H1 (cell line): Measurements from ENCODE around the gene RASAL2. TPM values are rescaled to one million over a fixed set of nuclear protein-coding genes. Genes with fewer than 3 reads are reported as not detected.

Experiments used
- EZH2 ChIP-seq: fragments of 200-600 bp; sonication (generic); IDR thresholded peaks from 2 replicates; pipeline ENCODE4 v1.7.1; 2012; ENCODE audit warnings: low read depth, mild to moderate bottlenecking, moderate library complexity, low read length, inconsistent platforms; ENCODE audit not compliant: severe bottlenecking
- HDAC2 ChIP-seq, 2 experiments: fragments of 300-600 bp in 1 of 2; sonication (generic) in 1 of 2; IDR thresholded peaks; 2 replicates each; pipeline ENCODE4 v1.6.1; 2011 to 2012; ENCODE audit warnings: low read depth in 2 of 2, low read length in 2 of 2, mild to moderate bottlenecking in 2 of 2, moderate library complexity in 2 of 2, borderline replicate concordance in 1 of 2, inconsistent platforms in 1 of 2
- SIRT6 ChIP-seq: IDR thresholded peaks from one replicate; pipeline ENCODE4 v1.7.1; 2012; ENCODE audit warnings: low read length, inconsistent platforms
- polyA plus RNA-seq, 7 experiments: library from polyadenylated mRNA; depleted of rRNA in 3 of 7; stranded (reverse) in 5 of 7; unstranded in 2 of 7; fragments of >200 nt in 5 of 7; fragments of 200-250 nt in 2 of 7; gene quantifications; 1 replicate in 5 of 7; 2 replicates in 1 of 7; 4 replicates in 1 of 7; pipeline versions ENCODE4 v1.2.1 to v1.2.3, GENCODE V29; 2011 to 2013; ENCODE audit warnings: missing spikeins in 2 of 7, mixed read lengths in 2 of 7
- total RNA-seq: library from RNA; stranded (reverse); fragmentation: NEBNext Ultra II Directional; extraction: Animal tissue kit (Norgen Biotek cat#: 25700); gene quantifications from 2 replicates; pipeline ENCODE4 v1.2.1, GENCODE V29; 2021

Gene RASAL2
- total and polyA plus RNA-seq, 2 of the 8 experiments (the other 6 are each of a cell fraction or from before 2014, with no cell fraction given) = 15.9 to 32.5 TPM

DNA sequence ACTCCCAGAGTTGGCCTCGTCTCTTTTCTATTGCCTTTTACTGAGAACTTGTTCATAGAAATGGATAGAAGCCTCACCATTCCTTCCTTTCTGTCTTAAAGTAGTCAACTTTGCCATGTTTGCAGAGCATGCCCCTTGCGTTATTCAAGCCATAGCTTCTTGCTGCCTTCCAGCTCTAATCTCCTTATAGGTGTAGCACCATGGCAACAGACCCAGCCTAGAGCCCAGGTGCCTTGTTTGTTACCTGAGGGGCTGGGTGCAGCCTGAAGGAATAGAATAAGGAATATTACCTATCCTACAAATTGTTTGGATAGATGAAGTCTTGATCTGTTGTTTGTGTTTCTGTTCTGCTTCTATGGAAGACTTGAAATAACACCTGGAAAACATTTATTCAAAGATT lies 343.0 kb downstream of the RASAL2 start (continued):
- TF ChIP-seq SIRT6 (no peak), HDAC2 (IDR thresholded peaks at IDR 0.05; ENCODE audit: borderline replicate concordance in 1 of 2, low read depth in 2 of 2, low read length in 2 of 2) (no peak), EZH2 (no peak)
